Tibial nerve (tissue), 4 donors: ENCODE measurements around the gene BARHL1. TPM values are rescaled to one million over a fixed set of nuclear protein-coding genes. Genes with fewer than 3 reads are reported as not detected.

Source experiments
- DNase-seq, 2 donors: peaks; one replicate each; pipeline ENCODE4 v3.0.0-alpha.2; 2019; ENCODE audit warnings: low spot score in 2 of 2
- H3K27ac ChIP-seq, 4 donors: fragments of 200-600 bp; sonication (generic) in 3 of 4; one replicate each; pipeline ENCODE4 v1.5.1; 2017 to 2019; ENCODE audit warnings: mild to moderate bottlenecking in 1 of 4
- H3K27me3 ChIP-seq, 2 donors: fragments of 200-600 bp; sonication (generic) in 1 of 2; one replicate each; pipeline versions ENCODE4 v1.5.1 to v1.6.0; 2017 to 2019
- H3K36me3 ChIP-seq, 3 donors: fragments of 200-600 bp; sonication (generic); one replicate each; pipeline ENCODE4 v1.5.1; 2018 to 2019
- H3K4me1 ChIP-seq, 4 donors: fragments of 200-600 bp; sonication (generic) in 3 of 4; one replicate each; pipeline ENCODE4 v1.5.1; 2017 to 2019
- H3K4me3 ChIP-seq, 4 donors: fragments of 200-600 bp; sonication (generic) in 3 of 4; one replicate each; pipeline ENCODE4 v1.5.1; 2017 to 2019; ENCODE audit warnings: mild to moderate bottlenecking in 1 of 4, moderate library complexity in 1 of 4
- H3K9me3 ChIP-seq, 4 donors: fragments of 200-600 bp; sonication (generic) in 3 of 4; one replicate each; pipeline ENCODE4 v1.5.1; 2017 to 2019
- CTCF ChIP-seq, 5 experiments: fragments of 200-600 bp in 3 of 5; fragments of 450-650 bp in 2 of 5; sonication (generic) in 3 of 5; IDR thresholded peaks; one replicate each; pipeline ENCODE4 v1.5.1; 2016 to 2019; ENCODE audit warnings: antibody characterized with exemption in 5 of 5, mild to moderate bottlenecking in 3 of 5, moderate library complexity in 2 of 5
- EP300 ChIP-seq, 2 donors: sonication (generic); formaldehyde crosslinking; IDR thresholded peaks; one replicate each; pipeline ENCODE4 v1.6.1; 2017; ENCODE audit warnings: antibody characterized with exemption in 2 of 2, mild to moderate bottlenecking in 1 of 2
- POLR2A ChIP-seq, 2 donors: fragments of 450-650 bp; IDR thresholded peaks; one replicate each; pipeline ENCODE4 v1.6.1; 2017; ENCODE audit warnings: antibody characterized with exemption in 2 of 2, mild to moderate bottlenecking in 2 of 2, moderate library complexity in 2 of 2
- WGBS, 2 donors: methylation state at CpG; one replicate each; pipeline ENCODE4 v1.1.5; 2018; 5-methylcytosine and 5-hydroxymethylcytosine counted together
- total RNA-seq, 4 donors: library from RNA; depleted of rRNA; stranded (reverse); fragments of >200 nt; gene quantifications; one replicate each; pipeline ENCODE4 v1.1.0, GENCODE V29; 2016

The BARHL1 gene
- total RNA-seq, 4 donors from 2014 or later: not detected

GRCh38 chr9:132591751-132592314 is 9.4 kb downstream of the BARHL1 start:
- H3K4me3 ChIP-seq: no peak overlapping the region
- no peak overlapping the region for H3K27ac ChIP-seq
- WGBS, 2 donors: 47 to 56% methylated on average over 9 of the region's 9 CpGs
- H3K9me3 ChIP-seq: no peaks in the 10 kb centered on the region
- H3K4me1 ChIP-seq: peaks cover 0 to 32% (median 1%) of the 10 kb centered on the region in 4 donors
- H3K36me3 ChIP-seq: peaks cover 0 to 42% (median 8%) of the 10 kb centered on the region in 3 donors
- TF ChIP-seq POLR2A (IDR thresholded peaks at IDR 0.05): no peak
- no peak for TF ChIP-seq EP300 (IDR thresholded peaks at IDR 0.05)
- no peak for TF ChIP-seq CTCF (IDR thresholded peaks at IDR 0.05)
- peaks cover 0 to 59% of the 10 kb centered on the region in 2 donors for H3K27me3 ChIP-seq
- no peak for DNase-seq

GRCh38 chr9:132592451-132592850 is 10.0 kb downstream of the BARHL1 start:
- Histone ChIP-seq H3K27ac (no peak overlapping the region), H3K36me3 (peaks cover 0 to 48% (median 8%) of the 10 kb centered on the region in 3 donors), H3K4me1 (peaks cover 0 to 26% (median 0%) of the 10 kb centered on the region in 4 donors), H3K4me3 (no peak overlapping the region), H3K27me3 (peaks cover 0 to 53% of the 10 kb centered on the region in 2 donors), H3K9me3 (no peaks in the 10 kb centered on the region)
- WGBS, 2 donors: 71 to 77% methylated on average over 8 of the region's 8 CpGs
- no peak for DNase-seq
- TF ChIP-seq EP300 (IDR thresholded peaks at IDR 0.05): no peak
- TF ChIP-seq POLR2A (IDR thresholded peaks at IDR 0.05): no peak
- no peak for TF ChIP-seq CTCF (IDR thresholded peaks at IDR 0.05)

GRCh38 chr9:132594412-132594811 is 12.0 kb downstream of the BARHL1 start:
- no peak for DNase-seq
- Histone ChIP-seq H3K36me3 (peaks cover 0 to 68% (median 8%) of the 10 kb centered on the region in 3 donors), H3K27me3 (peaks cover 0 to 33% of the 10 kb centered on the region in 2 donors), H3K4me1 (peaks cover 0 to 18% (median 0%) of the 10 kb centered on the region in 4 donors), H3K4me3 (no peak overlapping the region), H3K9me3 (no peaks in the 10 kb centered on the region), H3K27ac (no peak overlapping the region)
- WGBS, 2 donors: 87% methylated on average over 13 of the region's 13 CpGs
- TF ChIP-seq CTCF (IDR thresholded peaks at IDR 0.05) (no peak), EP300 (IDR thresholded peaks at IDR 0.05) (no peak), POLR2A (IDR thresholded peaks at IDR 0.05) (no peak)

- no peak overlapping the region for H3K27ac ChIP-seq
- peaks cover 0 to 9% (median 0%) of the 10 kb centered on the region in 4 donors for H3K4me1 ChIP-seq
- DNase-seq: no peak
- H3K36me3 ChIP-seq: peaks cover 0 to 77% (median 8%) of the 10 kb centered on the region in 3 donors
- WGBS, 2 donors: 80 to 81% methylated on average over 6 of the region's 6 CpGs
- no peaks in the 10 kb centered on the region for H3K9me3 ChIP-seq
- no peak overlapping the region for H3K4me3 ChIP-seq
- peaks cover 0 to 24% of the 10 kb centered on the region in 2 donors for H3K27me3 ChIP-seq
- TF ChIP-seq POLR2A (IDR thresholded peaks at IDR 0.05) (no peak), CTCF (IDR thresholded peaks at IDR 0.05) (no peak), EP300 (IDR thresholded peaks at IDR 0.05) (no peak)
Observed at GRCh38 chr9:132595319-132595718, 12.9 kb downstream of the BARHL1 start.

- H3K9me3 ChIP-seq: no peaks in the 10 kb centered on the region
- H3K36me3 ChIP-seq: peaks cover 0 to 86% (median 8%) of the 10 kb centered on the region in 3 donors
- DNase-seq: no peak
- H3K27me3 ChIP-seq: peaks cover 0 to 17% of the 10 kb centered on the region in 2 donors
- no peak overlapping the region for H3K4me3 ChIP-seq
- no peak overlapping the region for H3K27ac ChIP-seq
- peaks cover 0 to under 1% (median 0%) of the 10 kb centered on the region in 4 donors for H3K4me1 ChIP-seq
- TF ChIP-seq EP300 (IDR thresholded peaks at IDR 0.05) (no peak), POLR2A (IDR thresholded peaks at IDR 0.05) (no peak)
- WGBS, 2 donors: 72 to 74% methylated on average over 3 of the region's 3 CpGs
Observed at GRCh38 chr9:132596200-132596599, 13.8 kb downstream of the BARHL1 start.
